ENCODE measurements around the gene ING4. TPM values are rescaled to one million over a fixed set of nuclear protein-coding genes. Genes with fewer than 3 reads are reported as not detected.
A peak's percentile ranks its signal among the peaks of the same experiment; 100 is the strongest.

The ING4 gene
- polyA plus RNA-seq, 2 donors, result 15.2 to 24.7 TPM

GRCh38 chr12:6643569-6644256 lies 19.2 kb downstream of the ING4 start:
- 83 to 85% methylated on average over 6 of the region's 6 CpGs for whole genome bisulfite sequencing, 2 donors
- H3K9me3 ChIP-seq (ENCODE audit: control insufficient read depth in 2 of 2, insufficient read depth in 1 of 2, low read depth in 1 of 2, low read length in 1 of 2), result peaks cover 0 to 8% of the 10 kb centered on the region in 2 donors
- H3K4me1 ChIP-seq (ENCODE audit: control insufficient read depth in 2 of 2, insufficient read depth in 2 of 2, low read length in 1 of 2), result peaks cover 0 to 11% of the 10 kb centered on the region in 2 donors
- H3K36me3 ChIP-seq (ENCODE audit: control insufficient read depth in 2 of 2, insufficient read depth in 2 of 2, low read length in 1 of 2), result no peaks in the 10 kb centered on the region
- no peak overlapping the region for H3K27ac ChIP-seq (ENCODE audit: low read depth in 2 of 2, low read length in 1 of 2)
- H3K27me3 ChIP-seq (ENCODE audit: control insufficient read depth in 1 of 2, insufficient read depth in 2 of 2, low read length in 2 of 2), result no peaks in the 10 kb centered on the region
- no peak overlapping the region for H3K4me3 ChIP-seq (ENCODE audit: low read depth in 1 of 2, low read length in 2 of 2)

DNA sequence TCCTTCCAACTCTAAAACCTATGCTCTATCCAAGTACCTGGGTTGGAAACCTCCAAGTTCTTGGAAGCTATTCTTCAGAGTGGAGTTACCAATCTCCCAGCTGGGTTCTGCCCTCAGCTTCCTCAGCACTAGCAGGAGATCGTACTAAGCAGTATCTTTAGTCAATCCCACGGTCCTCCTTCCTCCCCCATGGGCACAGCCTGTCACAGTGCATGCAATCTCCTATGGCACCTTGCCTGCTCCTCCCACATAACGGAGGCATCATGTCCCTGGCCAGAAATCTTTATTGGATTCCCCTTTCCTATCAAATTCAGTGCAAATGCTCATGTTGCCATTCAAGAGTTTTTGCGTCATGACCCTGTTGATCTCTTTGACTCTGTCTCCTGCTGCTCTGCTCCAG lies 21.8 kb downstream of the ING4 start:
- no peaks in the 10 kb centered on the region for H3K27me3 ChIP-seq (ENCODE audit: control insufficient read depth in 1 of 2, insufficient read depth in 2 of 2, low read length in 2 of 2)
- no peak overlapping the region for H3K27ac ChIP-seq (ENCODE audit: low read depth in 2 of 2, low read length in 1 of 2)
- WGBS, 2 donors, result 53 to 63% methylated on average over 4 of the region's 4 CpGs
- H3K9me3 ChIP-seq (ENCODE audit: control insufficient read depth in 2 of 2, insufficient read depth in 1 of 2, low read depth in 1 of 2, low read length in 1 of 2), result peaks cover 0 to 8% of the 10 kb centered on the region in 2 donors
- H3K4me1 ChIP-seq (ENCODE audit: control insufficient read depth in 2 of 2, insufficient read depth in 2 of 2, low read length in 1 of 2), result peaks cover 0 to 9% of the 10 kb centered on the region in 2 donors
- H3K4me3 ChIP-seq (ENCODE audit: low read depth in 1 of 2, low read length in 2 of 2), result no peak overlapping the region
- no peaks in the 10 kb centered on the region for H3K36me3 ChIP-seq (ENCODE audit: control insufficient read depth in 2 of 2, insufficient read depth in 2 of 2, low read length in 1 of 2)

DNA sequence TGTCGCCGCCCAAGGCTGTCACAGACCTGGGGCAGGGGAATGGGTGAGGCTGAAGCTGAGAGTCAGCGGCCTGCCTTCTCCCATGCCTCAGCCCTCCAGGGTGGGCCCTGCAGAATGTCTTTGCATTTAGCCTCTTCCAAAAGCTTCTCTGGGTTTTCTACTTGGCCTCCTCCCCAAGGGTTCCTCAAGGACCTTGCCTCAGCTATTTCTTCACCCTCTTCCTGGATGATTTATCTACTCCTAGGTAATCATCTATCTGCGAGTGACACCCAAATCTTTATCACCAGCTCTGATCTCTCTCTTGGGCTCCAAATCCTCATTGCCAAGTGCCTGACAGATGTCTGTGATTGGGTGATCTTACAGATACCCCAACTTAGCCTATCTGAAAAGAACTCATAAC lies 22.4 kb downstream of the ING4 start:
- Histone ChIP-seq H3K27me3 (ENCODE audit: control insufficient read depth in 1 of 2, insufficient read depth in 2 of 2, low read length in 2 of 2) (no peaks in the 10 kb centered on the region), H3K4me1 (ENCODE audit: control insufficient read depth in 2 of 2, insufficient read depth in 2 of 2, low read length in 1 of 2) (peaks cover 0 to 9% of the 10 kb centered on the region in 2 donors), H3K4me3 (ENCODE audit: low read depth in 1 of 2, low read length in 2 of 2) (no peak overlapping the region), H3K36me3 (ENCODE audit: control insufficient read depth in 2 of 2, insufficient read depth in 2 of 2, low read length in 1 of 2) (no peaks in the 10 kb centered on the region), H3K9me3 (ENCODE audit: control insufficient read depth in 2 of 2, insufficient read depth in 1 of 2, low read depth in 1 of 2, low read length in 1 of 2) (peaks cover 0 to 8% of the 10 kb centered on the region in 2 donors), H3K27ac (ENCODE audit: low read depth in 2 of 2, low read length in 1 of 2) (no peak overlapping the region)
- 90 to 95% methylated on average over 4 of the region's 4 CpGs for WGBS, 2 donors

GRCh38 chr12:6639151-6639801 lies 23.6 kb downstream of the ING4 start:
- Histone ChIP-seq H3K9me3 (ENCODE audit: control insufficient read depth in 2 of 2, insufficient read depth in 1 of 2, low read depth in 1 of 2, low read length in 1 of 2) (peaks cover 0 to 7% of the 10 kb centered on the region in 2 donors), H3K27me3 (ENCODE audit: control insufficient read depth in 1 of 2, insufficient read depth in 2 of 2, low read length in 2 of 2) (no peaks in the 10 kb centered on the region), H3K4me3 (ENCODE audit: low read depth in 1 of 2, low read length in 2 of 2) (no peak overlapping the region), H3K36me3 (ENCODE audit: control insufficient read depth in 2 of 2, insufficient read depth in 2 of 2, low read length in 1 of 2) (no peaks in the 10 kb centered on the region), H3K4me1 (ENCODE audit: control insufficient read depth in 2 of 2, insufficient read depth in 2 of 2, low read length in 1 of 2) (peaks cover 0 to 9% of the 10 kb centered on the region in 2 donors), H3K27ac (ENCODE audit: low read depth in 2 of 2, low read length in 1 of 2) (no peak overlapping the region)
- 80 to 83% methylated on average over 11 of the region's 11 CpGs for WGBS, 2 donors

DNA sequence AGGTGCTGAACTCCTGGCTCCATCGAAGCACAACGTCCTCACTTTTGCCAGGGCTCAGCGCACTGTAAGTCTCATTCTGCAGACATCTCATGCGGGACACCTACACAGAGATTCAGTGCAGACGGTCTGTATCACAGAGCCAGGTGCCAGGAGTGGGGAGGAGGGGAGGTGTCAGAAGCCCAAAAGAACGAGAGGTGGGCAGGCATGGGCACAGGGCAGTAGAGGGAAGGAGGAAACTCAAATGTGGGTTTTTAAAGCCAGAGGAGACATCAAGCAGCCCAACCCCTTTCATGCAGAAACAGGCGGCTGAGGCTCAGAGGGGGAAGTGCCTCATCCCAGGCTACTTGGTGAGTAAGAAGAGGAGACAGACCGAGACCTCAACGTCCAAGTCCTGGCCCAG lies 24.6 kb downstream of the ING4 start:
- Histone ChIP-seq H3K9me3 (ENCODE audit: control insufficient read depth in 2 of 2, insufficient read depth in 1 of 2, low read depth in 1 of 2, low read length in 1 of 2) (peaks cover 0 to 2% of the 10 kb centered on the region in 2 donors), H3K27ac (ENCODE audit: low read depth in 2 of 2, low read length in 1 of 2) (peak overlapping the region in 1 of 2 donors; percentile 38), H3K4me1 (ENCODE audit: control insufficient read depth in 2 of 2, insufficient read depth in 2 of 2, low read length in 1 of 2) (peaks cover 0 to 13% of the 10 kb centered on the region in 2 donors), H3K4me3 (ENCODE audit: low read depth in 1 of 2, low read length in 2 of 2) (no peak overlapping the region), H3K36me3 (ENCODE audit: control insufficient read depth in 2 of 2, insufficient read depth in 2 of 2, low read length in 1 of 2) (no peaks in the 10 kb centered on the region), H3K27me3 (ENCODE audit: control insufficient read depth in 1 of 2, insufficient read depth in 2 of 2, low read length in 2 of 2) (no peaks in the 10 kb centered on the region)
- WGBS, 2 donors, result 70 to 72% methylated on average over 9 of the region's 9 CpGs

DNA sequence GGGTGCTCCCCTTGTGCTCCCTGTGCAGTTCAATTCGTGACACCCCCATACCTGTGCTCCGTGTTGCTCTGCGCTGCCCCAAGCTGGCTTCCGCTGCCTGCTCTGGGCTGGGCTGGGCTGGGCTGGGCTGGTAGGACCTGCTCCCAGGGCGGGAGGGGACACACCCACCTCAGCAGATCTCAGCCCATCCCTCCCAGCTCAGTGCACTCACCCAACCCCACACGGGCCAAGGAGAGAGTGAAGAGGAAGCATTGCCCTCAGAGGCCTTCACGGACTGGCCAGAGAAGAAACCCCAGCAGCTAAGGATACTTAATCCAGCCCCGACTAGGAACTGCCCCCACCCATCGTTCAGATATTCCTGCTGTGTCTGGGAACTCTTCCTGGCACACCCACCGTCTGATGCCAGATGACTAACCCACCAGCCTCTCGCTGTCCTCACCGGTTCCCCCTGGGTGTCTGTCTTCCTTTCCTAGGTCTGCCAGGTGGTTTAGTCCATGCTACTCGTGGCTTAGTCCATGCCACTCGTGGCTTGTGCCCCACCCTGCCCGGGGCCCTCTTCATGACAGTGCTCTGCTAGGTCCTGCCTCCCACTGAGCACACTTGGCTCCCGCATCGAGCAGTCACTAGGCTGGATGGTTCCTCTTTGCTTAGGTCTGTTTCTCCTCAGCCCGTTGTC lies 26.9 kb downstream of the ING4 start, which contains the start of gene LPAR5:
Gene LPAR5, minus strand, starts transcription at position 104 of the 676 bp plus-strand sequence. CDS start 14,711 bp downstream, outside the sequence.
- WGBS, 2 donors, result 32 to 35% methylated on average over 18 of the region's 18 CpGs
- peak within 1 kb of the TSS; percentile 29 to 58 for H3K4me3 ChIP-seq (ENCODE audit: low read depth in 1 of 2, low read length in 2 of 2)
- peaks cover 0 to 28% of the 10 kb centered on the region in 2 donors for H3K4me1 ChIP-seq (ENCODE audit: control insufficient read depth in 2 of 2, insufficient read depth in 2 of 2, low read length in 1 of 2)
- no peaks in the 10 kb centered on the region for H3K27me3 ChIP-seq (ENCODE audit: control insufficient read depth in 1 of 2, insufficient read depth in 2 of 2, low read length in 2 of 2)
- no peaks in the 10 kb centered on the region for H3K9me3 ChIP-seq (ENCODE audit: control insufficient read depth in 2 of 2, insufficient read depth in 1 of 2, low read depth in 1 of 2, low read length in 1 of 2)
- peaks cover 0 to 3% of the 10 kb centered on the region in 2 donors for H3K36me3 ChIP-seq (ENCODE audit: control insufficient read depth in 2 of 2, insufficient read depth in 2 of 2, low read length in 1 of 2)
- H3K27ac ChIP-seq (ENCODE audit: low read depth in 2 of 2, low read length in 1 of 2), result peak within 1 kb of the TSS; percentile 83 to 94

DNA sequence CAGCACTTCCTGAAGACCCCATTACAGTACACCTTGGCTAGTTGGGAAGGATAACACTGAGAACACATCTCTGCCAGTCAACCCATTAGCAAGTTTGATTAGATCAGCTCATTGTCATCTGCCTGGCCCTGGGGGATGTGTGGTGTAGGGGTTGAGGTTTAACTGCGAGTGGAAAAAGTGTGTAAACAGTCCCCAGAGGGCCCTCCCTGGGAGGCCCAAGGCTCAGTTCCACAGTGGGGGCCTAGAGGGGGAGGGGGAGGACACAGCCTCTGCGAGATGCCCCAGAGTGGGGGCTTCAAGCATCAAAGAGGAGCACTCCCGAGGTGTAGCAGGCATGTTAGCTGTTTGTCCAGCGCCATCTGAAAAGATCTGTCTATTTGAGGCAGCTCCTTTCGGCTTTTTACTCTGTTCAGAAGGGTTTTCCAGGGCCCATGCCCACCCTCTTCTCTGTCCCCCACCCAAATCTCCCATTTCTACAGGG lies 27.5 kb downstream of the ING4 start:
- Histone ChIP-seq H3K27me3 (ENCODE audit: control insufficient read depth in 1 of 2, insufficient read depth in 2 of 2, low read length in 2 of 2) (no peaks in the 10 kb centered on the region), H3K9me3 (ENCODE audit: control insufficient read depth in 2 of 2, insufficient read depth in 1 of 2, low read depth in 1 of 2, low read length in 1 of 2) (no peaks in the 10 kb centered on the region), H3K27ac (ENCODE audit: low read depth in 2 of 2, low read length in 1 of 2) (peak overlapping the region; percentile 83 to 94), H3K4me3 (ENCODE audit: low read depth in 1 of 2, low read length in 2 of 2) (peak overlapping the region; percentile 29 to 58), H3K36me3 (ENCODE audit: control insufficient read depth in 2 of 2, insufficient read depth in 2 of 2, low read length in 1 of 2) (peaks cover 0 to 3% of the 10 kb centered on the region in 2 donors), H3K4me1 (ENCODE audit: control insufficient read depth in 2 of 2, insufficient read depth in 2 of 2, low read length in 1 of 2) (peaks cover 0 to 28% of the 10 kb centered on the region in 2 donors)
- 26 to 32% methylated on average over 5 of the region's 5 CpGs for WGBS, 2 donors

DNA sequence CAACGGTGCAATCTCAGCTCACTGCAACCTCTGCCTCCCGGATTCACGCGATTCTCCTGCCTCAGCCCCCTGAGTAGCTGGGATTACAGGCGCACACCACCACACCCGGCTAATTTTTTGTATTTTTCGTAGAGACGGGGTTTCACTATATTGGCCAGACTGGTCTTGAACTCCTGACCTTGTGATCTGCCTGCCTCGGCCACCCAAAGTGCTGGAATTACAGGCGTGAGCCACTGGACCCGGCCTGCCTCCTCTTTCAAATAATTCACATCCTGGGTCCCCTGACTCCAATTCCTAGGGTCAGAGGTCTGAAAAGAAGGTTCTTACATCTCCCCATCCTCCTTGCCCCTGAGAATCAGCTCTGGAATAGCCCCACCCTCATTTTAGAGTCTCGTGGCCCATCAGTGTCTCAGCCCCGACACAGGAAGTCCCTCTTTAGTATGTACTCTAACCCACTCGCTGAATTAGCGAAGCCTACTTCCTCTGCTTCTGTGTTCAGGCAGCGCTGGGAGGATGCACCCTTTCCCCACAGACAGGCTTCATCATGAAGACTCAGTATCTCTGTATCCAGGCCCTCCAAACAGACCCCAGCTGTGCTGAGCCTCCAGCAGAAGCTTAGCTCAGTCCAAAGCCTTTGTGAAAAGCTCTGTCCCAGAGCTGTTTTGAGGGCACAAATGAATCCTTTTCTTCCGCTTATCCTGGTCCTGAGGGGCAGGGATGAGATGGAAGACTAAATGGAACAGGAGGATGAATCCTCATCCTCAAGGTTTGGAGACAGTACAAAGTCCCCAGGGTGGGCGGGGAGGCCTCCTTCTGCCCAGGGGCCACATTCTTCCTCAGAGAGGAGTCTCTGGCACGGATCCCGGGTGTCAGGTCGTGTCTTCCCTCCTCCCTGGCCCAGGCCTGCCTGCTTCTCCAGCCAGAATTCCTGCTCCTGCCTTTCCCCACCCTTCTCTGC lies 30.6 kb downstream of the ING4 start:
- H3K27me3 ChIP-seq (ENCODE audit: control insufficient read depth in 1 of 2, insufficient read depth in 2 of 2, low read length in 2 of 2), result no peaks in the 10 kb centered on the region
- 50 to 58% methylated on average over 21 of the region's 21 CpGs for WGBS, 2 donors
- no peaks in the 10 kb centered on the region for H3K9me3 ChIP-seq (ENCODE audit: control insufficient read depth in 2 of 2, insufficient read depth in 1 of 2, low read depth in 1 of 2, low read length in 1 of 2)
- no peak overlapping the region for H3K4me3 ChIP-seq (ENCODE audit: low read depth in 1 of 2, low read length in 2 of 2)
- H3K4me1 ChIP-seq (ENCODE audit: control insufficient read depth in 2 of 2, insufficient read depth in 2 of 2, low read length in 1 of 2), result peaks cover 0 to 18% of the 10 kb centered on the region in 2 donors
- peak overlapping the region in 1 of 2 donors; percentile 6 for H3K27ac ChIP-seq (ENCODE audit: low read depth in 2 of 2, low read length in 1 of 2)
- H3K36me3 ChIP-seq (ENCODE audit: control insufficient read depth in 2 of 2, insufficient read depth in 2 of 2, low read length in 1 of 2), result peaks cover 0 to 3% of the 10 kb centered on the region in 2 donors
